IPS DF 19.7 (cell line): ENCODE measurements around the gene HSPA1L.
"Not testable (repeated sequence)": the region's sequence is repeated elsewhere in the genome, so short reads cannot be mapped to it uniquely, and the experiment has no call there.

ENCODE experiments used
- DNase-seq: peaks from one replicate; pipeline ENCODE4 v3.0.0-alpha.2; 2013; ENCODE audit warnings: low read depth, low spot score

The HSPA1L gene

GRCh38 chr6:31815025-31815838, at the start of gene HSPA1L, which contains the start of gene HSPA1A:
TSS of gene HSPA1L (minus strand) at chr6:31815283. CDS start at chr6:31811972, 3,311 bp downstream.
TSS of gene HSPA1A (plus strand) at chr6:31815543. CDS start at chr6:31815757, 214 bp downstream.
- DNase-seq, result peak; percentile 94

- DNase-seq, result no peak
Observed at GRCh38 chr6:31864818-31865204, 49.7 kb upstream of the HSPA1L start.

- DNase-seq, result not testable (repeated sequence)
Observed at GRCh38 chr6:31864123-31864562, 49.1 kb upstream of the HSPA1L start.

- DNase-seq, result peak; percentile 100
Observed at GRCh38 chr6:31862344-31863235, 47.5 kb upstream of the HSPA1L start, which contains the start of gene NEU1. TSS of gene NEU1 (minus strand) at chr6:31862821. CDS start at chr6:31862776, 45 bp downstream.

- no peak for DNase-seq
Observed at GRCh38 chr6:31861919-31862343, 46.8 kb upstream of the HSPA1L start.

- no peak for DNase-seq
Observed at GRCh38 chr6:31861150-31861549, 46.1 kb upstream of the HSPA1L start.

GRCh38 chr6:31860349-31860748, 45.3 kb upstream of the HSPA1L start:
- no peak for DNase-seq

GRCh38 chr6:31859923-31860322, 44.8 kb upstream of the HSPA1L start:
- DNase-seq, result no peak

- DNase-seq, result no peak
Observed at GRCh38 chr6:31858707-31859106, 43.6 kb upstream of the HSPA1L start.

GRCh38 chr6:31857774-31858173, 42.7 kb upstream of the HSPA1L start:
- not testable (repeated sequence) for DNase-seq

- not testable (repeated sequence) for DNase-seq
Observed at GRCh38 chr6:31851980-31852718, 37.1 kb upstream of the HSPA1L start.

GRCh38 chr6:31851485-31851832, 36.4 kb upstream of the HSPA1L start:
- DNase-seq, result no peak

- DNase-seq, result no peak
Observed at GRCh38 chr6:31850765-31851484, 35.8 kb upstream of the HSPA1L start.

GRCh38 chr6:31847276-31847978, 32.3 kb upstream of the HSPA1L start:
- DNase-seq, result no peak

GRCh38 chr6:31844507-31844906, 29.4 kb upstream of the HSPA1L start:
- no peak for DNase-seq

- no peak for DNase-seq
Observed at GRCh38 chr6:31842053-31842452, 27.0 kb upstream of the HSPA1L start.

- DNase-seq, result not testable (repeated sequence)
Observed at GRCh38 chr6:31839779-31840126, 24.7 kb upstream of the HSPA1L start.

GRCh38 chr6:31838968-31839367, 23.9 kb upstream of the HSPA1L start:
- no peak for DNase-seq

- not testable (repeated sequence) for DNase-seq
Observed at GRCh38 chr6:31838114-31838553, 23.1 kb upstream of the HSPA1L start.
